GM23248 (cell line): ENCODE measurements around the gene NFIC.

Experiments
- EZH2 ChIP-seq: fragments of 200-600 bp; sonication (generic); IDR thresholded peaks from 2 replicates; pipeline ENCODE4 v1.6.1; 2018; ENCODE audit warnings: antibody characterized with exemption, mild to moderate bottlenecking; ENCODE audit not compliant: insufficient read depth, poor library complexity, severe bottlenecking
- EZH2phosphoT487 ChIP-seq: fragments of 200-600 bp; sonication (generic); IDR thresholded peaks from 2 replicates; pipeline ENCODE4 v1.6.1; 2018; ENCODE audit warnings: antibody characterized with exemption, moderate library complexity, mild to moderate bottlenecking, low read depth; ENCODE audit not compliant: insufficient read depth

DNA sequence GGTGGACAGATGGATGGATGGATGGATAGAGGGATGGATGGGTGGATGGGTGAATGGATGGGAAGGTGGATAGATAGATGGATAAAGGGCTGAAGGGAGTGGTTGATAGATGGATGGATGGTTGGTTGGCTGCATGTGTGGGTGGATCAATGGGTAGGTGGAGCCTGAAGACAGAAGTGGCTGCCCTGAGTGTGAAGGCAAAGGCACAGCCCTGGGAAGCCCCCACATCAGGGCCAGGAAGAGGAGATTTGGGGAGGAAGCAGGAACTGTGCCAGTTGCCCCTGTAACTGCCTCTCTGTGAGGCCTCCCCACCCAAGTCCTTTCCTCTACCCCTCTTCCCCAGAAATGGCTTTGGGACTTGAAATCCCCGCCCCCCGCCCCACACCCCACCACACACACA, 43.4 kb upstream of the NFIC start:
- TF ChIP-seq EZH2phosphoT487, result no peak
- TF ChIP-seq EZH2, result no peak
